ENCODE results near the gene GNAS. TPM values are rescaled to one million over a fixed set of nuclear protein-coding genes. Genes with fewer than 3 reads are reported as not detected.

The GNAS gene
- total and polyA plus RNA-seq, 12 donors: 1,348 to 5,181 (median 1,783) TPM

DNA sequence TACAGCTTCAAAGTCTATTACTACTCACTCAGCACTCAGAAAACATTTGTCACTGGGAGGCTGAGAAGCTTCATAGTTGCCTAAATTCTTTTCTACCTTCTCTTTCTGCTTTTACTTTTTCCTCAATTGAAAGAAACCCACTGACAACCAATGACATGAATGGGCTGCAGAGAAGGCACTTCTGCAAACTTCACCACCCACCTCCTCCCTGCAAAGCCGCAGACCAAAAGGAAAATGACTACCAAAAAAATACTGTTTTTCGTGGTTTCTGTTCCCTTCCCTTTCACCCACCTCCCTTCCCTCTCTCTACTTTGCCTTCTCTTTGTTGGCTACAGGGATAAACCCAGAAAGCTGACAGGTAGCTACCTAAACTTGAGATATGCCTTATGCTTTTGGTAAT is 5.1 kb upstream of the GNAS start:
- intact Hi-C loops (cut with DNase I): loop anchor here in 3 of 10 donors (10.0 kb wide), 3 partner anchors 193 to 613 kb away; partner anchors contain the start of gene STX16 (in 1 of the 3)
- H3K27me3 ChIP-seq: peaks cover 0 to 88% (median 41%) of the 10 kb centered on the region in 7 donors
- DNase-seq: no peak

DNA sequence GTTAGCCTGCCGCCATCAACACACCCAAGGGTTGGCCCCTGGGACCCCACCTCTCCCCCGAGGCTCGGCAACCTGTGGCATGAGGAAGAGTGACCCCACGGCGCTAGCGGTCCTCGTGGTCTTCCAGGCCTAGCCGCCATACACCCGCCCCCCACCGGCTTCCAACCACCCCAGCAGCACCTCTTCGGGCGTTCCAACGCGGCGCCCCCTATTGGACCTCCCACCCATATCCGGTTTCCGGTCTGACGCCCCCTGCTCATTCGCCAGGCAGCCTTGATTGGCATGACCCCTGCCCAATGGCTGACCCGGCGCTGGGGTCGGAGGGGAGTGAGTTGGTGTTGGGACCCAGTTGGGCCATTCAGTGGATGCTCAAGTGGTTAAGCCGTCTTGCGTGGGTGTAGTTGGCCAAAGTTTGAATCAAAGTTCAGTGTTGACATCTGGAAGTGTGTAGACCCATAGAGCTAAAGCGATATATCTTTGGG is 1.8 kb upstream of the GNAS start, which contains the start of gene GNAS-AS1:
Gene GNAS-AS1, minus strand, starts transcription at position 210 of the 482 bp plus-strand sequence.
- ATAC-seq (peak; percentile 74 to 93 (median 88)), DNase-seq (peak; percentile 85 to 87)
- WGBS, 2 donors: 51 to 52% methylated on average over 25 of the region's 25 CpGs
- peaks cover 0 to 30% (median 19%) of the 10 kb centered on the region in 9 donors for H3K4me1 ChIP-seq
- peak within 1 kb of the TSS; percentile 28 to 64 (median 54) for H3K4me3 ChIP-seq
- H3K27me3 ChIP-seq: peaks cover 2 to 89% (median 58%) of the 10 kb centered on the region in 7 donors
- no peaks in the 10 kb centered on the region for H3K9me3 ChIP-seq
- H3K27ac ChIP-seq: no peak within 1 kb of the TSS
- no peaks in the 10 kb centered on the region for H3K36me3 ChIP-seq
- TF ChIP-seq, protein P1, sequence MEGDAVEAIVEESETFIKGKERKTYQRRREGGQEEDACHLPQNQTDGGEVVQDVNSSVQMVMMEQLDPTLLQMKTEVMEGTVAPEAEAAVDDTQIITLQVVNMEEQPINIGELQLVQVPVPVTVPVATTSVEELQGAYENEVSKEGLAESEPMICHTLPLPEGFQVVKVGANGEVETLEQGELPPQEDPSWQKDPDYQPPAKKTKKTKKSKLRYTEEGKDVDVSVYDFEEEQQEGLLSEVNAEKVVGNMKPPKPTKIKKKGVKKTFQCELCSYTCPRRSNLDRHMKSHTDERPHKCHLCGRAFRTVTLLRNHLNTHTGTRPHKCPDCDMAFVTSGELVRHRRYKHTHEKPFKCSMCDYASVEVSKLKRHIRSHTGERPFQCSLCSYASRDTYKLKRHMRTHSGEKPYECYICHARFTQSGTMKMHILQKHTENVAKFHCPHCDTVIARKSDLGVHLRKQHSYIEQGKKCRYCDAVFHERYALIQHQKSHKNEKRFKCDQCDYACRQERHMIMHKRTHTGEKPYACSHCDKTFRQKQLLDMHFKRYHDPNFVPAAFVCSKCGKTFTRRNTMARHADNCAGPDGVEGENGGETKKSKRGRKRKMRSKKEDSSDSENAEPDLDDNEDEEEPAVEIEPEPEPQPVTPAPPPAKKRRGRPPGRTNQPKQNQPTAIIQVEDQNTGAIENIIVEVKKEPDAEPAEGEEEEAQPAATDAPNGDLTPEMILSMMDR (IDR thresholded peaks at IDR 0.05): peak in 2 of 9 donors; percentile 8 to 12
- intact Hi-C loops (cut with DNase I): loop anchor here in 4 of 10 donors (5.0 to 10.0 kb wide), 5 partner anchors 196 to 616 kb away; partner anchors contain the start of gene STX16 (in 2 of the 4)

More for the DNA sequence above, 5.1 kb upstream of the GNAS start:
- Histone ChIP-seq H3K4me1 (peaks cover 0 to 8% (median 5%) of the 10 kb centered on the region in 9 donors), H3K4me3 (no peak overlapping the region), H3K36me3 (no peaks in the 10 kb centered on the region), H3K9me3 (no peaks in the 10 kb centered on the region), H3K27ac (no peak overlapping the region)
- 74 to 77% methylated on average over 2 of the region's 2 CpGs for WGBS, 2 donors
- TF ChIP-seq, protein P1 (IDR thresholded peaks at IDR 0.05): no peak
- ATAC-seq: no peak

DNA sequence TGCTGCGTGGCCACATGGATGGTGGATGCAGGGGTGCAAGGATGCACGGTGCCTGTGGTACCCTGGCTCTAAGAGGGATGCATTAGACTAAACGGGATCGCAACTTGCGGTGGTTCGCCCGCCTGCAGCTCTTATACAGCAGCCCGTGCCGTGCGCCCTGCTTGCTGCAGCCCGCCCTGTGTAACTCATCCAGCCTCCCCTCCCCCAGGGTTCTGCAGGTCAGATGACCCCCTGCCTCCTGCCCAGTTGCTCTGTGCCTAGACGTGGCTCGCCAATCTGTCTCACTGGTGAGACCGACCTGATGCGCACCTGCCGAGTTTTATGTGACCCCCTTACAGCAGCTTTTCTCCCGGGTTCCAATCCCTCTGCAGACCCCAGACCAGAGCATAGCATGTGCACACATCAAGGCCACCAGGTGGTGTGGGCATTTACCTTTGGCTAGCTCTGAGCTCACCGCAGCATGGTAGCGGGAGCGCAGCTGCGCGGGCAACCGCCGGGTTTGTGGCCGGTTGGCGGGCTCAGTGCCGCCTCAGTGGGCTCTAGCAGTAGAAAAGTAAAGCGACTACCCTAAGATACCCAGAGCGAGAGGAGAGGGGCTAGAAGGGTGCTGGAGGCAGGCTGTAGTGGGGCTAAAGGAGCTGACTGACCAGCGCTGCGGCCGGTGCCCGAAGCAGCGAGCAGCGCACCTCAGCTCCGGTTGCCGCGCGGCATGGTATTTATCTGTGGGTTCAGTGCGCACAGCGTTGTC is 1.1 kb upstream of the GNAS start:
- peaks cover 4 to 89% (median 65%) of the 10 kb centered on the region in 7 donors for H3K27me3 ChIP-seq
- no peaks in the 10 kb centered on the region for H3K36me3 ChIP-seq
- H3K9me3 ChIP-seq: no peaks in the 10 kb centered on the region
- H3K27ac ChIP-seq: no peak overlapping the region
- DNase-seq: no peak
- H3K4me1 ChIP-seq: peaks cover 0 to 35% (median 19%) of the 10 kb centered on the region in 9 donors
- WGBS, 2 donors: 46% methylated on average over 40 to 41 of the region's 41 CpGs
- intact Hi-C loops (cut with DNase I): loop anchor here in 4 of 10 donors (5.0 to 10.0 kb wide), 5 partner anchors 197 to 617 kb away; partner anchors contain the start of gene STX16 (in 2 of the 4)
- TF ChIP-seq, protein P1 (IDR thresholded peaks at IDR 0.05): no peak
- ATAC-seq: peak in 5 of 8 donors; percentile 6 to 44 (median 34)
- H3K4me3 ChIP-seq: peak overlapping the region; percentile 28 to 64 (median 54)

DNA sequence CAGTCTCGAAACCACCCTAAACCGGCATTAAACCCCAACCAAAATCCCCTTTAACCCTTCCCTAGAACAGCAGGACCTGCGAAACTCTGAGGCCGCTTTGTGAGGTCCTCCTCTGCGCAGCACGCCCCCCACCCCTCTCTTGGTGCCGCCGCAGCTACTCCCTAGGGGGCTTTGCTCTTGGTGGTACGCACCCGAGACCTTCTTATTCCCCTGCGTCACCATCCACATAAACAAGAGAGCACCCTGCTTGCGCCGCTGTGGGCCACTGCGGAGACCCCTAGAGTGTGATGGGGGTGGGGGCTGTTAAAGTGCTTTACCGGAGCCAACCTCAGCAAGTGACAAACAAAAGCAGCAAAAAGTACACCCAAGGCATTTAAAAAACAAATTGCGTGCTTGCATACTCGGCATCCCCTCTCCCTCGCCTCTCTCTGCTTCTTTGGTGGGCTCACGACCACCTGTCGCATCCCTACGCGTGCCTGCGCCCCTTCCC is 502 bp upstream of the GNAS start:
- Histone ChIP-seq H3K27me3 (peaks cover 4 to 89% (median 69%) of the 10 kb centered on the region in 7 donors), H3K27ac (no peak overlapping the region), H3K9me3 (no peaks in the 10 kb centered on the region), H3K4me3 (peak overlapping the region; percentile 10 to 64 (median 54)), H3K4me1 (peaks cover 0 to 35% (median 19%) of the 10 kb centered on the region in 9 donors), H3K36me3 (no peaks in the 10 kb centered on the region)
- WGBS, 2 donors: 35 to 39% methylated on average over 23 of the region's 23 CpGs
- DNase-seq (no peak), ATAC-seq (no peak)
- TF ChIP-seq, protein P1 (IDR thresholded peaks at IDR 0.05): no peak
- intact Hi-C loops (cut with DNase I): loop anchor here in 4 of 10 donors (5.0 to 10.0 kb wide), 5 partner anchors 197 to 617 kb away; partner anchors contain the start of gene STX16 (in 2 of the 4)

Measured in heart right ventricle (tissue), 16 donors.